ENCODE results near the gene MAML2.

MAML2 gene

GRCh38 chr11:96342961-96343711 lies at the start of gene MAML2:
Gene MAML2, minus strand, starts transcription at chr11:96343195. Its CDS starts 1,300 bp downstream, at chr11:96341895.
- peak; percentile 91 for DNase-seq

GRCh38 chr11:96391698-96392307 lies 48.8 kb upstream of the MAML2 start:
- no peak for DNase-seq

GRCh38 chr11:96390488-96390792 lies 47.4 kb upstream of the MAML2 start:
- no peak for DNase-seq

- peak; percentile 85 for DNase-seq
Observed at GRCh38 chr11:96389720-96390487, 46.9 kb upstream of the MAML2 start, which contains the start of the genes CCDC82 and JRKL. Gene CCDC82, minus strand, starts transcription at chr11:96389912. Its CDS starts 5,165 bp downstream, at chr11:96384747. Gene JRKL, plus strand, starts transcription at chr11:96390013. Its CDS starts 637 bp downstream, at chr11:96390650.

- peak; percentile 51 for DNase-seq
Observed at GRCh38 chr11:96388891-96389719, 46.1 kb upstream of the MAML2 start.

GRCh38 chr11:96385187-96385586 lies 42.2 kb upstream of the MAML2 start:
- DNase-seq = no peak

- DNase-seq = no peak
Observed at GRCh38 chr11:96384156-96384555, 41.2 kb upstream of the MAML2 start.

GRCh38 chr11:96376796-96377195 lies 33.8 kb upstream of the MAML2 start:
- DNase-seq = no peak

GRCh38 chr11:96373826-96374225 lies 30.8 kb upstream of the MAML2 start:
- no peak for DNase-seq

GRCh38 chr11:96367342-96367741 lies 24.3 kb upstream of the MAML2 start:
- no peak for DNase-seq

GRCh38 chr11:96366024-96366423 lies 23.0 kb upstream of the MAML2 start:
- no peak for DNase-seq

- no peak for DNase-seq
Observed at GRCh38 chr11:96365493-96365892, 22.5 kb upstream of the MAML2 start.

- no peak for DNase-seq
Observed at GRCh38 chr11:96361778-96362177, 18.8 kb upstream of the MAML2 start.

- DNase-seq = no peak
Observed at GRCh38 chr11:96358321-96358720, 15.3 kb upstream of the MAML2 start.

GRCh38 chr11:96357794-96358193 lies 14.8 kb upstream of the MAML2 start:
- DNase-seq = no peak

GRCh38 chr11:96356848-96357247 lies 13.9 kb upstream of the MAML2 start:
- no peak for DNase-seq

GRCh38 chr11:96342014-96342960 lies 708 bp downstream of the MAML2 start:
- no peak for DNase-seq

- DNase-seq = no peak
Observed at GRCh38 chr11:96341211-96342013, 1.6 kb downstream of the MAML2 start.

- DNase-seq = no peak
Observed at GRCh38 chr11:96340555-96340885, 2.5 kb downstream of the MAML2 start.

- no peak for DNase-seq
Observed at GRCh38 chr11:96339706-96340554, 3.1 kb downstream of the MAML2 start.
